Mononuclear cell (primary cell): Measurements from ENCODE around the gene CAV3. TPM values are rescaled to one million over a fixed set of nuclear protein-coding genes. Genes with fewer than 3 reads are reported as not detected.

ENCODE experiments used
- H3K27me3 ChIP-seq: 2 replicates; pipeline ENCODE4 v1.6.0; 2011; ENCODE audit warnings: low read length, control low read depth; ENCODE audit not compliant: insufficient read depth
- H3K4me1 ChIP-seq: 2 replicates; pipeline ENCODE4 v1.5.1; 2011; ENCODE audit warnings: mild to moderate bottlenecking, low read length, control low read depth; ENCODE audit not compliant: insufficient read depth
- H3K4me3 ChIP-seq: 2 replicates; pipeline ENCODE4 v1.5.1; 2011; ENCODE audit warnings: mild to moderate bottlenecking, low read length, moderate library complexity
- H3K9me3 ChIP-seq: 2 replicates; pipeline ENCODE4 v1.5.1; 2011; ENCODE audit warnings: low read depth, mild to moderate bottlenecking, control low read depth, low read length
- total RNA-seq: library from RNA; depleted of rRNA; stranded (reverse); fragments of >200 nt; gene quantifications from one replicate; pipeline ENCODE4 v1.2.3, GENCODE V29; 2012

CAV3 gene
- total RNA-seq, 1 donor: not detected

DNA sequence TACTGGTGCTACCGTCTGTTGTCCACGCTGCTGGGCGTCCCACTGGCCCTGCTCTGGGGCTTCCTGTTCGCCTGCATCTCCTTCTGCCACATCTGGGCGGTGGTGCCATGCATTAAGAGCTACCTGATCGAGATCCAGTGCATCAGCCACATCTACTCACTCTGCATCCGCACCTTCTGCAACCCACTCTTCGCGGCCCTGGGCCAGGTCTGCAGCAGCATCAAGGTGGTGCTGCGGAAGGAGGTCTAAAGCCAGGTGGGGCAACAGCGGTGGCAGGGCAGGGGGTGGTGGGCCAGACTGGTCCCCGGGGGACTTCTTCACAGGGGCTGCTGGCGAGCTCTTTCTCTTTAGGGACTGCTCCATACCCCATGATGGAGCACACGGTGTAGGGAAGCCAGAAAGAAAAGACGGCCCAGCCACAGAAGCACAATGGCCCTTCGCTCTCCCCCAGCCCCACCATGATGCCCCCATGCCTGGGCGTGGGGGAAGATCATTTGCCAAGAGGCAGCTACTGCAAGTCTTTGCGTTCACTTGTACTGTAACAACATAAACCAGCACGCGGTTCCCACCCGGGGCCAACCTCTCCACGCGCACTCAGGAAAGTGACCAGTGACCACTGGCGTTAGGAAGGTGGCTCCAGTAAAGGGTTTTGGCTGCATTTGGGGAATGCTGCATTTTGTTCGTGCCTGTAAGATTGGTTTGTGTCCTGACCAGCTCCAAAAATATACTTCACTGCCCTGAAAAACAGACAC is 12.2 kb downstream of the CAV3 start:
- H3K4me1 ChIP-seq: no peaks in the 10 kb centered on the region
- no peak overlapping the region for H3K4me3 ChIP-seq
- H3K9me3 ChIP-seq: no peaks in the 10 kb centered on the region
- H3K27me3 ChIP-seq: no peaks in the 10 kb centered on the region

DNA sequence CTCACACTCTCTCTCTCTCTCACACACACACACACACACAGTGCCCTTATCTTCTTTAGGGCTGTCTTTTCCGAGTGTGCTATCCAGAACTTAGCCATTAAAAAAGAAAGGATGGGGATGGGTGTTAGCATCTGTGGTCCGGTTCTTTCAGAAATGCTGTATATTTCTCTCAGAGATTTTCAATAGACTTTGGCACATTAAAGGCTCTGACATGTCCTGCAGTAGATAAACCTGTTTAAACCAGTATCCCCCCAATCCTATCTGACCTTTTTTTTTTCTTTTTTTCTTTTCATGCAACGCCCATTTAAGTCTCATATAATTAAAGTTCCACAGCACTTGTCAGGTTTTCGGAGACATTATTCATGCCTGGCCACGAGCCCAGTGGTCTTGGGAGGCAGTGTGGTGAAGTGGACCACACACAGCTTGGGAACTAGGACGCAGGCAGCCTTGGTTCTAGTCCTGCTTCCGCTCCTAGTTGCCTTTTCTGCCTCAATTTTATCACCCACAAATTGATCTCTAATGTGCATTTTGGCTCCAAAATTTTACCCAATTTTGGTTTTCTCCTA is 13.3 kb downstream of the CAV3 start:
- H3K9me3 ChIP-seq: no peaks in the 10 kb centered on the region
- no peaks in the 10 kb centered on the region for H3K27me3 ChIP-seq
- H3K4me1 ChIP-seq: no peaks in the 10 kb centered on the region
- no peak overlapping the region for H3K4me3 ChIP-seq

DNA sequence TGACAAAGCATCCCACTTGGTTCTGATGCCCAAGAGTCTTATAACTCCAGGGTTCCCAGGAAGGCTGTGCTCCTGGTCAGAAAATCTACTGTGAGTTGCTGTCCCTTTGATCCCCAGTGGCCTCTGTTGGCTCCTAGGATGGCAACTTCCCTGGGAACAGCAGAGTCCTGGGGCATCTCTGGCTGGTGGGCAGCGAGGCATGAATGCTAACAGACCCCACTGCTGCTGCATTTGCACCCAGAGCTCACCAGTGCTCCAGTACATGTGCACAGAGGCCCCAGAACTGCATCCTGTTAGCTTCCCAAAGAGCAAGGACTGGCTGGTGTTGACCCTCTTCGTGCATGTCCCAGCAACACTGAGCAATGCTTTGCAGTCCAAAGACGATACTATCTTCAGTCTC is 15.7 kb downstream of the CAV3 start:
- Histone ChIP-seq H3K4me1 (no peaks in the 10 kb centered on the region), H3K27me3 (no peaks in the 10 kb centered on the region), H3K9me3 (no peaks in the 10 kb centered on the region), H3K4me3 (no peak overlapping the region)

DNA sequence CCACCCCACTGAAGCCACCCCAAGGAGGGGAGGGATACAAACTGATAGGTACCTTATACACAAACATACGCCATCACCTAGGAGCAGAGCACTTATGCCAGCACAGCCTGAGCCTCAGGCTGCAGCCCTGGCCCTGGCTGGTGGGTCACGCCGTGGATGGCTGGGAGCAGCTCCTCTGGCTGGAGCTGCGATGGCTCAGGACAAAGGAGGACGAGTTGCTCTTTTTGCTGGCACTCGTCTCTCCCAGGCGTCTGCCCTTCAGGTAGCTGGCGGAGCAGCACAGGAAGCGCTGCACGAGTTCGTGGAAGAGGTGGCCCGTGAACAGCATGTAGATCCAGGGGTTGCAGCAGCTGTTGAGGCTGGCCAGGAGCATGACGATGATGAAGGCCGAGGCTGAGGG is 19.2 kb downstream of the CAV3 start:
- H3K27me3 ChIP-seq: no peaks in the 10 kb centered on the region
- no peaks in the 10 kb centered on the region for H3K9me3 ChIP-seq
- no peaks in the 10 kb centered on the region for H3K4me1 ChIP-seq
- H3K4me3 ChIP-seq: no peak overlapping the region

GRCh38 chr3:8755097-8755496 is 21.5 kb downstream of the CAV3 start:
- H3K27me3 ChIP-seq: no peaks in the 10 kb centered on the region
- H3K4me3 ChIP-seq: no peak overlapping the region
- H3K9me3 ChIP-seq: no peaks in the 10 kb centered on the region
- no peaks in the 10 kb centered on the region for H3K4me1 ChIP-seq

- no peaks in the 10 kb centered on the region for H3K9me3 ChIP-seq
Measured at GRCh38 chr3:8755564-8756237, 22.1 kb downstream of the CAV3 start.

GRCh38 chr3:8756671-8757070 is 23.1 kb downstream of the CAV3 start:
- H3K4me1 ChIP-seq: no peaks in the 10 kb centered on the region

More at GRCh38 chr3:8755564-8756237, 22.1 kb downstream of the CAV3 start:
- no peaks in the 10 kb centered on the region for H3K27me3 ChIP-seq
- H3K4me1 ChIP-seq: no peaks in the 10 kb centered on the region
- no peak overlapping the region for H3K4me3 ChIP-seq

DNA sequence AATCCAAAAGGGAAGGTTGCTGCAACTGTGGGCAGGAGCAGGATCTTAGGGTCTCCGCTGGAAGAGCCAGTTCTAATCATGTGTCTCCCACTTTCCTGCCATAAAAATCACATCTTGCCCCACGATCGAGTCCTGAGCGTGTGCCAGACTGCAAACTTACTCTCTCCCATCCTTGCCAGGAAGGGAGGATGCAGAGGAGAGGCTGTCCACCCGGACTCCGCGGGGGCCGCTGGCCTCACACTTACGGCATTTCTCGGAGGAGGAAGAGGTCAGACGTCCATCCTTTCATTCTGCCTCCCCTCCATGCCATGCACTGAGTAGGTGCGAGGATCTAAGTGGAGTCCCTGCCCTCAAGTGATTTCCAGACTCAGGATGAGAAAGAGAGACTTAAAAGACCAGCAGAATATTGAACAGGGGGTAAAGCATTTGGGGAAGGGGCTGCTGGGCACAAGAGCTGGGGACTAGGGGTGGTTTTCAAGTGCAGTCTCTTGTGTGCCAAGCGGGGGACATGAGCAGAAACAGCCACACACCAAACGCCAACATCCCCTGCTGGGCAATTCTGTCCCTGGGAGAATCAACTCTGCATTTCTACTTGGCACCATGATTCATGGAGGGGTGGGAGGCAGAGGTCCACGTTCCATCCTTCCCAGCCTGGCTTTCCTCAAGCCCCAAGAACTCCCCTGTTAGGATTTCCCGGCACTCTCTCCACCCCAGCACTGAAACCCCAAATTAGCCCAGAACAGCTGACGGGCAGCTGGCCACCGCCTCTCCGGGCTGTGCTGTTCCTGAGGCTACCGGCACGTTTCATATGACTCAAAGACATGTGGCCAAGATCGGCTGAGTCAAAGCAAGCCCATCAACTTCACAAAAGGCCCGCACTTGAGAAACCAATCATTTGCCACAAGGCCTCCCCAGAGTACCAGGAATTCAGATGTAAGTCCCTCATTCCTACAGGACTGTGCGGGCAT is 24.2 kb downstream of the CAV3 start:
- Histone ChIP-seq H3K4me3 (no peak overlapping the region), H3K27me3 (no peaks in the 10 kb centered on the region), H3K4me1 (no peaks in the 10 kb centered on the region), H3K9me3 (no peaks in the 10 kb centered on the region)

More at GRCh38 chr3:8756671-8757070, 23.1 kb downstream of the CAV3 start:
- no peaks in the 10 kb centered on the region for H3K9me3 ChIP-seq
- no peak overlapping the region for H3K4me3 ChIP-seq
- no peaks in the 10 kb centered on the region for H3K27me3 ChIP-seq

- Histone ChIP-seq H3K4me3 (no peak overlapping the region), H3K27me3 (no peaks in the 10 kb centered on the region), H3K4me1 (no peaks in the 10 kb centered on the region), H3K9me3 (no peaks in the 10 kb centered on the region)
Measured at GRCh38 chr3:8759038-8759707, 25.6 kb downstream of the CAV3 start.

DNA sequence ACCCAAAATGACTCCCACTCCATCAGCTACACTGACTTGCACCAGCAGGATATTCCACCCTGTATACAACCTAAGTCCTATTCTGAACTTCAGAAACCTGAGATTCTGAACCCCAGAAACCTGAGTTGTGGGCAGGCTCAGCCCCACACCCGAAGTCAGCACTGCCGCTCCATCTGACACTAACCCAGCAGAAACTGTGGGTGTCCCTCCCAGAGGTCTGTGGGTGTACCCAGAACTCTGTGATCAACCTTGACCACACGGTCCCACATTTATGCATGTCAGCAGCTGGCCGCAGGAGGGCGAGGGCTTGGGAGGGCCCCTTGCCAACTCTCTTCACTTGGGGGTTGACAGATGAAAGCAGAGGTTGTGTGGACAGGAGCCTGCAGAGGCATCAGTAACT is 26.5 kb downstream of the CAV3 start:
- Histone ChIP-seq H3K9me3 (no peaks in the 10 kb centered on the region), H3K4me3 (no peak overlapping the region), H3K27me3 (no peaks in the 10 kb centered on the region), H3K4me1 (no peaks in the 10 kb centered on the region)

- Histone ChIP-seq H3K4me1 (no peaks in the 10 kb centered on the region), H3K4me3 (no peak overlapping the region), H3K9me3 (no peaks in the 10 kb centered on the region), H3K27me3 (no peaks in the 10 kb centered on the region)
Measured at GRCh38 chr3:8760506-8760905, 26.9 kb downstream of the CAV3 start.

DNA sequence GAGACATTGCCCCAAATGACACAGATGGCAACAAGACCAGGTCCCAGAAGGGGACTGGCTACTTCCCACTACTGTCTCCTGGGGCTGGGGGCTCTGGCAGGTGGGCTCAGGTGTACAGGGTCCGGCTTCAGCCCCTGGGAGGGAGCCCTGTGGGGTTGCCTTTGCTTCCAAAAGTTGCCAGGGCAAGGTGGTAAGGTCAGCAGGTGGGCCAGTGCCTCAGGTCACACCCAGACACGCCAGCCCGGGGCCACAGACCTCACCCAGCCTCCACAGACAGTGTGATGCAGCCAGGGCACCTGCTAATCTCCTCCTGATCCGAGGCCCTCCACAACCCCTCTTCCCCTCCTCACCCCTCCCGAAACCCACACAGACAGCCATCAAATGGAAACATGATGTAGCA is 28.3 kb downstream of the CAV3 start:
- Histone ChIP-seq H3K9me3 (no peaks in the 10 kb centered on the region), H3K4me3 (no peak overlapping the region), H3K27me3 (no peaks in the 10 kb centered on the region), H3K4me1 (no peaks in the 10 kb centered on the region)

- peaks cover 4% of the 10 kb centered on the region for H3K27me3 ChIP-seq
- H3K4me1 ChIP-seq: no peaks in the 10 kb centered on the region
- no peaks in the 10 kb centered on the region for H3K9me3 ChIP-seq
- H3K4me3 ChIP-seq: no peak overlapping the region
Measured at GRCh38 chr3:8762607-8763377, 29.2 kb downstream of the CAV3 start.

DNA sequence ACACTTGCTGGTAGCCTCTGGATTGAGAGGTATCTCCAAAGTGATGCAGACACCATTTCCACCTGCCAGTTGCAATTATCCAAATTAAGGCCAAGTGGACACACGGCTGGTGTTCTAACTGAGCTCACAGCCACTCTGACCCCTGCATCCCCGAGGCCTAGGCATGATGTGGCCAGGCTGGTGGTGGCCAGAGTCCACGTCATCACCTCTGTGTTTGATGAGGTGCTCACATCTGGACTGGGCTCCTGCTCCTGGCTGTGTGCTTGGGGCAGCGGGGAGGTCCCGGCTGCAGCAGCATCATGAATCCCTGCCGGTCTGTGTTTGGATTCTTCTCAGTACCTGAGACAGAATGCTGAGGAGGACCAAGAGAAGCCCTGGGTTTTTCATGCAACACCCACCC is 30.9 kb downstream of the CAV3 start:
- Histone ChIP-seq H3K4me1 (peaks cover 9% of the 10 kb centered on the region), H3K9me3 (no peaks in the 10 kb centered on the region), H3K4me3 (no peak overlapping the region), H3K27me3 (peaks cover 19% of the 10 kb centered on the region)
